Stimulated activated CD4-positive, alpha-beta T cell treated with anti-CD3 and anti-CD28 coated beads, Interleukin-2, amount 100 ng/mL, for 24 hours (primary cell): Measurements from ENCODE around the gene CLPSL2.
A peak's percentile ranks its signal among the peaks of the same experiment; 100 is the strongest.

Source experiments
- DNase-seq, 2 donors: peaks; one replicate each; pipeline ENCODE4 v3.0.0-alpha.2; 2020

The CLPSL2 gene

DNA sequence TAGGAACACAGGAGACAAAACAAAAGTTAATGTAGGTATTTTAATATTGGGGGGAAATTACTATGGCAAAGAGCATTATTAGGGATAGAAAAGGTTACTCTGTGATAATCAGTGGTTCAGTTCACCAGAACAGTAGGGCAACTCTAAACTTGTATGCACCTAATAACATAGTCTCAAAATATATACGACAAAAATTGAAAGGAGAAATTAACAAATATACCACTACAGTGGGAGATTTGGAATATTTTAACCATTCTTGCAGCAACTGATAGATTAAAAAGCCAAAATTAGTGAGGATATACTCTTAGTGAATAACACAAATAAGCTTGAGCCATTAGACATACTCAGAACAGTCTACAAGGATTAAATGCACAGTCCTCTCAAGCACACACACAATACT, 28.5 kb upstream of the CLPSL2 start:
- no peak for DNase-seq

DNA sequence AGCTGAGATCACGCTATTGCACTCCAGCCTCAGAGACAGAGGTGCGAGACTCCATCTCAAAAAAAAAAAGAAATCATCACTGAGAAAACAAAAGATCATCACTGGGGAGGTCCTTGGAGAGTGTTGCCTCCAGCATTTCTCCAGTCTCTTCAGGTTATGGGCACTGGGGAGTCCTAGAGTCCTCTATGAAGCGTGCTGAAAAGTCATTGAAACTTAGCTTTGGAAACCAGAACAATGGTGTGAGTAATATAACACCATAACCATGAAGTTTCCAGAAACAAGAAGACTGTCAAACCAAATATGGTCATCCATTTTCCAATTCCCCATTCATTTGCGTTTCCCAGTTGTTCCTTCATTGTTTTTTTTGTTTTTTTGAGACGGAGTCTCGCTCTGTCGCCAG, 25.8 kb upstream of the CLPSL2 start:
- no peak for DNase-seq

DNA sequence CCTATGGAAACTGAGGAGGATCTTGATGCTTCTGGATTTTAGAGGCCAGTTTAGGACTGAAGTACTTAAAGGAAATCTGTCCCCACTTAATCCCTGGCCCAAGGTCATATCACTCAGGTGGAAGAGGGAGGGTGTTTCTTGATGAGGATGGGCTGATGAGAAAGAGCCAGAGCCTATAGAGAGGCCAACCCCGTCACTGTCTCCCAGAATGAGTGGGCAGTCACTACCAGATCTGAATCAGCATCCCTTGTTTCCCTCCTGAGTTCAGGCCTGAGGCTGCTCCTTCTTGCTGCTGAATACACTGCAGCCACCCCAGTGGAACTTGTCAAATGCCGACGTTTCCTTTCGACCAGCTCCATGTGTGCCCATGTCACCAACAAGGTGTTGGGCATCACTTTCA, 24.8 kb upstream of the CLPSL2 start:
- peak in 1 of 2 donors; percentile 29 for DNase-seq

DNA sequence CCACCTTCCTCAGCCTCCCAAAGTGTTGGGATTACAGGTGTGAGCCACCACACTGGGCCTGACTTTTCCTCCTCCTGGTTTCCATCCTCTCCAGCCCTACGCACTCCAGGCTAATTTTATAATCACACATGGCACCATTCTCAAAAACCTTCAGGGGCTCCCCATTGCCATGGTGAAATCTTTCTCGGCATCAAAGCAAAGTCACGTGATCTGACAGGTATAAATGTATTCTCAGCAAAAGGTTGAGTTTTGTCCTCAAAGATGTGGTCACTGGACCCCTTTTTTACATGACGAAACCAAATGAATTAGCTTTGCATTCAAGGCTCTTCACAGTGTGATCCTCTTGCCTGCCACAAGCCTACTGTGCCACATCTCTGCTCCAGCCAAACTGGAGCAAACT, 24.1 kb upstream of the CLPSL2 start:
- DNase-seq = no peak

DNA sequence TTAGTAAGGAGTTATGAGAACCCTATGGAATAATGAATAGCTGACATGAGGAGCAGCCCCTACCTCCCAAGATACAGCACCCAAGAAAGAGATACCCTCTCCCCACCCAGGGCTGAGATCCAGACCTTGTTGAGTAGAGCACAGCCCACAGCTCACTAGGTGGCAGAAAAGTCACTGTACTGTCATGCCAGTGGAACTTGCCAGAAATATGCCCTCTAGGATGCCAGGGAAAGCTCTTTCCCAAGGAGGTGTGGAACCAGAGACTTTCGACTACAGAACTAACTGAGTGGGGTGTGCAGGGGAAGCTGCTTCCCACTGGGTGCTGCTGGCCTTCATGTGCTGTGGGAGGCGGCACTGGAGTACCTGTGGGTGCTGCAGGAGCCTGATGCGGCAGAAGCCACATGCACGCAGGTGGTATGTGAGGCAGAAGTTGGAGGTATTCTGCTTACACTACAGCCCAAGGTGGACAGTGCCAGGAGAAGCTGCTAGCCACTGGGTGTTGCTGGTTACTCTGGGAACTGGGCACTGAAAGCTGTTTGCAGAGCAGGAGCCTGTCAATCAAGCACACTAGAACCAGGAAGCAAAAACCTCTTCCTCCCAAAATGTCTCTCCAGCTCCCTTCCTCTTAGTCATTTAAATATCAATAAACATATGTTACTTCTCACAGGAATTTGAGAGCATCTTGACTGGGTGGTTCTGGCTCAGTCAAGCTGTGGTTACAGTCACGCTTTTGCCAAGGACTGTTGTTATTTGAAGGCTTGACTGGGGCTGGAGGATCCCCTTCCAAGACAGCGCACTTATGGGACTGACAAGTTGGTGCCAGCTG, 21.7 kb upstream of the CLPSL2 start:
- no peak for DNase-seq

DNA sequence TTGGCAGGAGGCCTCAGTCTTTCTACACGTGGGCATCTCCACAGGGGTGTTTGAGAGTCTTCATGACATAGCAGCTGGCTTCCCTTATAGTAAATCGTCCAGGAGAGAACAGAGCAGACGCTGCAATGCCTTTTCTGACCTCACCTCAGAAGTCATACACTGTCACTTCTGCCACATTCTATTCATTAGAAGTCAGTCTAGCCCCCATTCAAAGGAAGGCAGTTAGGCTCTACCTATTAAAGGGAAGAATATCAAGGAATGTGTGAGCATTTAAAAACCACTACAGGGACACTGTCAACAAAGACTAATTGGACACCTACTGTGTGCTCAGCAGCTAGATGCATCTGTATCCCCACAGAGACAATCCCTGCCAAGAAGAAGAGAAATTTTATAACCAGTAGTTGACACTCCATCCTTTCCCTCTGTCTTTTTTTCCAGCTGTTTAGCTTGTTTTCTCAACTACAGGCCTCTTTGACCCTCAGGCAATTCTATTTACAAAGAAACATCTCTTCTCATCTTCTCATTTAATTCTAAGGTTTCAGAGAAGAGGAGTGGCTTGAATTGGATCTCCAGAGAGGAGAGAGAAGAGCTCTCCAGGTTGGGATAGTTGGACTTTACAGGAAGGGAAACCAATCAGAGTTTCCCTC, 21.0 kb upstream of the CLPSL2 start:
- DNase-seq = no peak

DNA sequence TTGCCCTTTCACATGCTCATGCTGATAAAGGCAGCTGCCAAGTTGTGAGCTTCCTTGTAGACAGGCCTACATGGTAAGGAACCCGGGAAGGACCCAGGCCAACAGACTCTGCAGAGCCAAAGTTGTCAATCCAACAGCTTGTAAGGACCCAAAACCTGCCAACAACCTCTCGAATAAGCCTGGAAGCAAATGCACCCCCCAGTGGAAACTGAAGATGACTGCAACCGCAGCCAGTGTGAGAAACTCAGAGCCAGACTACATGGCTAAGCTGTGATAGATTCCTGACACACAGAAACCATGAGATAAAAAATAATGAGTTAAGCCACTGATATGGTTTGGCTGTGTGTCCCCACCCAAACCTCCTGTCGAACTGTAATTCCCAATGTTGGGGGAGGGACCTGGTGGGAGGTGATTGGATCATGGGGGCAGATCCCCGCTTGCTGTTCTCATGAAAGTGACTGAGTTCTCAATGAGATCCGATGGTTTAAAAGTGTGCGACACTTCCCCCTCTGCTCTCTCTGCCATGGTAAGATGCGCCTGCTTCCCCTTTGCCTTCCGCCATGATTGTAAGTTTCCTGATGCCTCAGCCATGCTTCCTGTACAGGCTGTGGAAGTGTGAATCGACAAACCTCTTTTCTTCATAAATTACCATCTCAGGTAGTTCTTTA, 18.8 kb upstream of the CLPSL2 start:
- DNase-seq = no peak

DNA sequence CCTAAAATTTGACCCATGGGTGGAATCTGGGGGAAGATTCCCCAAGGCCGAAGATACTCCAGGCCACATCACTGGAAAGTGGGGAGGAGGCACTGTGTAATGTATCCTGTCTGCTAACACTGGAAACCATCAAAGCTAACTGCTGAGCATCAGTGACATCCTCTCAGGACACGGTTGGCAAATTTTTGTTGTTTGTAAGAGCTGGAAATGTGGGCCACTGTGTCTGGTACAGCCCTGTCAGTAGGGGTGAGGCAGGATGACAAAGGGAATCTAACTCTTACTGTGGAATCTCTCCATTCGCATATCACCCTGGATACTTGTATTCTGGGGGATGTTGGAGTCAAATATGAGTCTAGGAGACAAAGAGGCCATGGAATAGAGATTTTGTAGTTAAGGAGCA, 17.0 kb upstream of the CLPSL2 start:
- no peak for DNase-seq

DNA sequence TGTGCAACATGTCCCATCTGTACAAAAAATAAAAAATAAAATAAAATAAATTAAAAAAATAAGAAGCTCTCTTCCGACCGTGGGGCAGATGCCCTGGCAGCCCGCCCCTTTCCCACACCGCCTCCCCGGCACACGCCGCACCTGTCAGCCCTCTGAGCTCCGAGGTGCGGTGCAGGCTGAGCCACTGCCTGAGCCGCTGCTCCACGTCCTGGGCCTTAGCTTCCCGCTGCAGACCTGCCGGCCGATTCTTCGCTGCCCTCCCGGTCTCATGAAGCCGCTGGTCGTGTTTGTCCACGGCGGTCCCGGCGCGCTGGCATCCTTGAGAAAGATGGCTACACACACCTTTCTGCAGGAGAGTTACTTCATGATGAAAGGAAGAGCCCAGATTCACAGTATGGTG, 10.7 kb upstream of the CLPSL2 start:
- no peak for DNase-seq

DNA sequence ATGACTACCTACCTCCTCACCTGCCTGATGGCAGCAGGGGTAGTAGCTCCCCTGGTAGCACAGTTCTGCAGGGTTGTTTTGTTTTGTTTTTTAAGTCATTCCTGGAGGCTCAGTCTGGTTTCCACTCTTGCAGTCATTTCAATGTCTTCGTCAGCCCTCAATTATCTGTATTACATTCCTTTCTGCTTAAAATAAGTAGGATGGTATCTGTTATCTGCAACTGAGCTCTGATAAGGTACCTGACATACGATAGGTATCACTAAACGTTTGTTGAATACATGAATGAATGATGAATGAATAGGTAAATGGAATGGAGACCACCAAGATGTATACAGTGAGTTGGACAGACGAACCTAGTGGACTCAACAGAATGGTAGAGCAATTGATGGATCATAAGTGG, 7.2 kb upstream of the CLPSL2 start:
- no peak for DNase-seq

DNA sequence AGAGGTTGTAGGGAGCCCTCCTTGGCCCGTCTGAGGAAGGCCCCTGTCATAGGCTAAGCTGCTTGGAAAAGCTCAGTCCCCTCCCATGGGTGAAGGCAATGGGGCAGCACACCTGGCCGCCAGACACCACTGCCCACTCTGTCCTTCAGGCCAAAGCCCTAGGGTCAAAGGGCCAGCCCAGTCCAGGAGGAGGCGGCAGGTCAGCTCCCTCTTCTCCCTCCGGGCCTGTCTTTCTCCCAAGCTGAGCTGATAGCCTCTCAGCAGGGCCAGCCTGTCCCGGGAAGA, 5.1 kb upstream of the CLPSL2 start:
- DNase-seq = no peak

DNA sequence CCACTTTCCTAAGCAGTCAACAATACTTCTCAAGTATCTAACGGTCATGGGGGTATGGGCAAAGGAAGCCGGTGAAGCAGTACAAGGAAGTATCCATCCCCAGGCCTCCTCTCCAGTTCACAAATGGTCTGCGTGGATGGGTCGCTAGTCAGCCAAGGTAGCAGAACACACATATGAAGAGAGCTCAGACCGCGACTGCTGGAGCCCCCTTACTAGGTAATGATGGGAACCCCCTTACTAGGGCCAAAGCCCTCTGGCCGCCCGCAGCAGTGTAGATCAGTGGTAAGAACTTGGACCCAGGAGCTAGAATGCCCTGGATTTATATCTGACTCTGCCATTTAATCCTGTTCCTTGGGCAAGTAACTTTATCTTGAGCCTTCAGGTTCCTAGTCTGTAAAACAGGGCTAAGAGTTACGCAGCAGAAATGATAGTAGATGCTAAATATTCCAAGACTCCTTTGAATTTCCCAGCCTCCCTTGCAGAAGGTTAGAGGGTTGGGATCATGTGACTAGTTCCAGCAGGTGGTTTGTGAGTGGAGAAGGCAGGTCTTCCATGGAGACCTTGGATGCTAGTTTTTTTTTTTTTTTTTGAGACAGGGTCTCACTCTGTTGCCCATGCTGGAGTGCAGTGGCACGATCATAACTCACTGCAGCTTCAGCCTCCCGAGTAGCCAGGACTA, 2.1 kb upstream of the CLPSL2 start:
- no peak for DNase-seq

DNA sequence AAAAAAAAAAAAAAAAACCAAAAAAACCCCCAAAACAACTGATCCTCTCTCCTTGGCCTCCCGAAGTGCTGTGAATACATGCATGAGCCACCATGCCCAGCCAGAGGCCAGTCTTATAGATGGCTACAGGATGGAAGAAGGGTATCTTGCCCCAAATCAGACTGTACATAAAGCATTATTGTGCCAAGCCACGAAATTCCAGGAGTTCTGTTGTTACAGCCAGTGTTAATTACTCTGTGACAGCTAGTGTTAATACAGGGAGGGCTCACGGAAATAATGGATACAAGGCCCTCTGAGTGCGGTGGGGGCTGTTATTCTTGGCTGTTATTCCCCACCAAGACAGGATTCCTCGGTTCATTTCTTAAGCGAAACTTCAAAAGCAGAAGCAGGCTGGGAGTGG, 1.4 kb upstream of the CLPSL2 start:
- no peak for DNase-seq

DNA sequence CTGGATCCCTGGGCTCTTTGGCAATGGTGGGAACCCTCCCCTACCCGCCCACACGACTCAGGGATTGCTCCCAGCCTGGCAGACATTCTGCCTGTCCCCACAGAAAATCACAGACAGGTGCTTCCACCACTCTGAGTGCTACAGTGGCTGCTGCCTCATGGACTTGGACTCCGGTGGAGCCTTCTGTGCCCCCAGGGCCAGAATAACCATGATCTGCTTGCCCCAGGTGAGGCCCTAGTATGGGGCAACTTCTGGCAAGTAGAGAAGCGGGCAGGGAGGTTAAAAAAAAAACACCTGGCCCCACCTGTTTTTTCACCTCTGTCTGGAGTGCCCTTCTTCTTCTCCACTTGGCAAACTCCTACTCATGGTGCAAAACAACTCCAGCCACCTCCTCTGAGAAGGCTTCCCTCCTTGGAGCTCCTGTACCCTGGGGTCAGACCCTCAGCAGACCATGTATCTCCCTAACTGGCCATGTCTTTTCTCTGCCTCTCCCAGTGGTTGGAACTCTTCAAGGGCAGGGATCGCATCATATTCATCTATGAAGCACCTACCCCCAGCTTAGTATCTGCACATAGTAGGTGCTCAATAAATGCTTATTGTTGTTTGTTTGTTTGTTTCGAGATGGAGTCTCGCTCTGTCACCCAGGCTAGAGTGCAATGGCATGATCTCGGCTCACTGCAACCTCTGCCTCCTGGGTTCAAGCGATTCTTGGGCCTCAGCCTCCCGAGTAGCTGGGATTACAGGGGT, 1.1 kb downstream of the CLPSL2 start:
- DNase-seq = no peak

DNA sequence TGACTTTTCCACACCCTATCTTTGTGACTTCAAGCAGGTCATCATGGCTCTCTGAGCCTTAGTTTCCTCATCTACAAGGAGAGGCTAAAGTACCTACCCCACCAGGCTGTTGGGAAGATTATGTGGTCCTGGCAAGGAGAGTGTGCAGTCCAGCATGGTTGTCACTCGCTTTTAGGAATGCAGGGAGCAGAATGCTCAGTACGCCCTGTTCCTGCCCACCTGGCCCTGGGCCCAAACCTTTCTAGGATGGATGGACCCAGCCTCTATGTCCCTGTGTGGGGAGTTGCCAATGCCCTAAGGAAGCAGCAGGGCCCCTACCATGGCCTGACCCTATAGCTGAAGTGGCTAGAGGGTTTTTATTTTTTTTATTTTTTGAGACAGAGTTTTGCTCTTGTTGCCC, 2.0 kb downstream of the CLPSL2 start:
- no peak for DNase-seq

DNA sequence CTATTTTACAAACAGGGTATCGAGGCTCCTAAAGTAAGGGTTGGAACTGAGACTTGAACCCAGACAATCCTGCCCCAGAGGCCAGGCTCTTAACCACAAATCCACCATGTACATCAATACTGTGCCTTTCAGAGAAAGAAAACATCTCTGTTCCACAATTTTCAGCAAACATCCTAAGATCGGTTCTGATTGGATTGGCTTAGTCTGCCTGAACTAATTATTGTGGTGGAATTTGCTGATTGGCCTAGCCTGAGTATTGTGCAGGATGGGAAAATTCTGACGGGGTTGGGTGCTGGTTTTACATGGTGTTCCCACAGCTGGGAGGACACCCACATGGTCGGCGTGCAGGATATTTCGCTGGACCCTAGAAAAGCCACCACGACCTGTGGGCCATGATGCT, 4.3 kb downstream of the CLPSL2 start, which contains the start of gene CLPSL1:
TSS of gene CLPSL1 (plus strand) at position 301 of the 400 bp plus-strand sequence. CDS start at position 393, 92 bp downstream.
- no peak for DNase-seq

DNA sequence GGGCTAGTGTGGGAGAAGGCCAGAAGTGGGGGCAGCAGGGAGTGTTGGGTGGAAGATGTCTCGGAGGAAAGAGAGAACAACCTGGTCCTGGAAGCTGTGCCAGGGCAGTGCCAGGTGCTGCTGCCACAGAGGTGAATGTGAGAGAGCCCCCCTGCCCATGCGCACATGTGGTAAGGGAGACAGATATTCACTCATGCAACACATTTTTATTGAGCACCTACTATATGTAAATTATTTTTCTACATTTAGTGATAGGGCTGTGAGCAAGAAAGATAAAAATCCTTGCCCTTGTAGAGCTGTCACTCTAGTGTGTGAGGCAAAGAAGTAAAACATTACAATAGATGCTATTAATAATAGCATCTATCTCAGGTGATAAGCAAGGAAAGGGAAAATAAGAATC, 4.9 kb downstream of the CLPSL2 start:
- DNase-seq = no peak

DNA sequence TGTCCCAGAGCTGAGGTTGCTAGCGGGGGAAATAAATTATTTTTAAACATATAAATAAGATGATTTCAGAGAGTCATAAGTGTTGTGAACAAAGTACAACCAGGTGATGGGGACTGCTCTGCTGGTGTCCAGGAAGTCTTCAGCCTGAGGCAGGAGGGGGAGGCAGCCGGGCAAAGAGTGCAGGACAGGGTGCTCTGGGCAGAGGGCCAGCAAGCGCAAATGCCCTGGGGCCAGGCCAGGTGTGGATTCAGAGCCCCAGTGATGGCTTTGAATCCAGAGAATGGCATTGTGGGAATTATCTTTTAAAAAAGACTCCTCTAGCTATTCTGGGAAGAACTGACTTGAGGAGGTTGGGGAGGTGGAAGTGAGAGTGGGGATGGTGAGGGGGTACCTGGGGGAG, 6.0 kb downstream of the CLPSL2 start:
- no peak for DNase-seq

DNA sequence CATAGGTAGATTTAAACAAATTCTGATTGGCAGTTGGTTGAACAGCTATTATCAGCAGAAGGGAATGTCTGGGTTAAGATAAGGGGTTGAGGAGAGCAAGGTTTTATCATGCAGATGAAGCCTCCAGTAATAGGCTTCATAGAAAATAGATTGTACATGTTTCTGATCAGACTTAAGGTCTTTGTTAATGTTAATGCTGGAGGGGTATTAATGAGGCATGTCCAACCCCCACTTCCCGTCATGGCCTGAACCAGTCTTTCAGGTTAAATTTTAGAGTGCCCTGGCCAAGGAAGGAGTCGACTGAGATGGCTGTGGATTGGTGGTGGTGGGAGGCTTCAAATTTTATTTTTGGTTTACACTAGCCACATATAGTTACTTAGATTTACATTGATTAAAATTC, 7.8 kb downstream of the CLPSL2 start:
- no peak for DNase-seq

DNA sequence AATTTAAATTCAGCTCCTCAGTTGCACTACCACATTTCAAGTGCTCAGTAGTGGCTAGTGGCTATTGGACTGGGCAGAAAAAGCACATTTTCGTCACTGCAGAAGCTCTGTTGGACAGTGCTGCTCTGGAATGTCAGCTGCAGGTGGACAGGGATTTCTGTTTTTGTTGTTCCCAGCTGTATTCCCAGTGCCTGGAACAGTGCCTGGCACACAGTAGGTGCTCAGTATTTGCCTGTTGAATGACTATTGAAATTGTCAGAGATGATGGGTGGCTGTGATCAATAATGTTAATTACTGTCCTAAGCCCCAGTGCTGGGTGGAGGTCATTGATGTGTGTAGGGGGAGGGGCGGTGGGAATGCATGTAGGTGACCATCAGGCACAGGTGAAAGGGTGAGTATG, 9.9 kb downstream of the CLPSL2 start:
- no peak for DNase-seq

DNA sequence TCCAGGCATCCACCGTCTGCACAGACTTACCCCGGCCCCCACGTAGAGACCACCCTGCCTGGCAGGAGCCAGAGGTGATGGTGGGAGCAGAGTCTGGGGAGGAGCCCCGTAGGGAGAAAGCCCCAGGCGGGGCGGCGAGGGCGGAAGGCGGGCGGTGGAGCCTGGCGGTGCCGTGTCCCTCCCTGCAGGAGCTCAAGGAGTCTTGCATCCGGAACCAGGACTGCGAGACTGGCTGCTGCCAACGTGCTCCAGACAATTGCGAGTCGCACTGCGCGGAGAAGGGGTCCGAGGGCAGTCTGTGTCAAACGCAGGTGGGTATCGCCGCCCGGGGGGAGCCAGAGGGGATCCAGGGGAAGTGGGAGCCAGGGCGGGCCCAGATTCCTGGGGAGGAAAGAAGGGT, 10.4 kb downstream of the CLPSL2 start:
- DNase-seq = no peak

DNA sequence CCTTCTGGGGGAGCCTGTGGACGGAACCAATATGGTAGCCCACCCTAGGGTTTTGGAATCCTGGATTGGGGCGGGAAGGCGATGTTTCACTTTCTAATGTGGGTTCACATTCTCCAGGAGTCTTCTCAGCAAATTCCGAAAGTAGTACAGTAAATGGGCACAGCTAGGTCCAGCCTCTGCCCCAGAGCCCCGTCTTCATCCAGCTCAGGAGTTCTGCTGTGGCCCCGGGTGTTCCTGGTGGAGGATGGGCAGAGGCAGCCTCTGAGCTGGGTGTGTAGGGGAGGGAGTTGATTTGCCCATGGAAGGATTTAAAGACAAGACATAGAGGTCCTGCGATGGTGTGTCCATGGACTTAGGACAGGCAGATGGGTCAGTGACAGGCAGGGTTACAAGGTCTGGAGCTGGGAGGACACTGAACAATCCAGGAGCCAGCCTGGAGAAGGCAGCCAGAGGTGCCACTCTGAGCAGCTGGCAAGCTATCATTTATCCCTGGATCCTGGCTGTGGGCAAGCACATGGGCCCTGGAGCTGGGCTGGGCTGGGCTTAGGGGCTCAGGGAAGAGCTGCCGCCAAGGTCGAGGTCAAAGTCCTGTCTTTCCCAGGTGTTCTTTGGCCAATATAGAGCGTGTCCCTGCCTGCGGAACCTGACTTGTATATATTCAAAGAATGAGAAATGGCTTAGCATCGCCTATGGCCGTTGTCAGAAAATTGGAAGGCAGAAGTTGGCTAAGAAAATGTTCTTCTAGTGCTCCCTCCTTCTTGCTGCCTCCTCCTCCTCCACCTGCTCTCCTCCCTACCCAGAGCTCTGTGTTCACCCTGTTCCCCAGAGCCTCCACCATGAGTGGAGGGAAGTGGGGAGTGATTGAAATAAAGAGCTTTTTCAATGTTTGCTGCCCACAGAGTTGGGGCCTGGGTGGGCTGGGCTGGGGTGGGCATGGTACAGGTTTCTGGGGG, 11.1 kb downstream of the CLPSL2 start:
- DNase-seq = no peak
